Measurements from ENCODE around the gene KCMF1. TPM values are rescaled to one million over a fixed set of nuclear protein-coding genes. Genes with fewer than 3 reads are reported as not detected.

Gene KCMF1
- total RNA-seq, 2 donors from 2014 or later, result 96.2 to 118 TPM

GRCh38 chr2:85032621-85033020 is 61.7 kb downstream of the KCMF1 start:
- H3K4me3 ChIP-seq, result no peak overlapping the region
- H3K9me3 ChIP-seq, result no peaks in the 10 kb centered on the region
- H3K4me1 ChIP-seq, result no peaks in the 10 kb centered on the region
- no peak for DNase-seq
- TF ChIP-seq CTCF (IDR thresholded peaks at IDR 0.05), result no peak
- H3K27ac ChIP-seq, result no peak overlapping the region
- no peaks in the 10 kb centered on the region for H3K27me3 ChIP-seq
- intact Hi-C loops (cut with DNase I), result no loop called here
- no peak overlapping the region for H3K9ac ChIP-seq (ENCODE audit: low read depth in 2 of 2, low read length in 2 of 2)
- peaks cover 4% of the 10 kb centered on the region for H3K36me3 ChIP-seq

- intact Hi-C loops (cut with DNase I), result no loop called here
- Histone ChIP-seq H3K36me3 (peaks cover 5% of the 10 kb centered on the region), H3K27ac (no peak overlapping the region), H3K9ac (ENCODE audit: low read depth in 2 of 2, low read length in 2 of 2) (no peak overlapping the region), H3K9me3 (no peaks in the 10 kb centered on the region), H3K27me3 (no peaks in the 10 kb centered on the region), H3K4me1 (no peaks in the 10 kb centered on the region), H3K4me3 (no peak overlapping the region)
- TF ChIP-seq CTCF (IDR thresholded peaks at IDR 0.05), result no peak
- no peak for DNase-seq
Measured at GRCh38 chr2:85033388-85033787, 62.4 kb downstream of the KCMF1 start.

- peaks cover 5% of the 10 kb centered on the region for H3K36me3 ChIP-seq
- TF ChIP-seq CTCF (IDR thresholded peaks at IDR 0.05), result no peak
Measured at GRCh38 chr2:85034158-85034557, 63.2 kb downstream of the KCMF1 start.

GRCh38 chr2:85037622-85038021 is 66.7 kb downstream of the KCMF1 start:
- Histone ChIP-seq H3K36me3 (peaks cover 5% of the 10 kb centered on the region), H3K4me1 (no peaks in the 10 kb centered on the region), H3K9me3 (no peaks in the 10 kb centered on the region), H3K27me3 (no peaks in the 10 kb centered on the region), H3K27ac (no peak overlapping the region), H3K9ac (ENCODE audit: low read depth in 2 of 2, low read length in 2 of 2) (no peak overlapping the region), H3K4me3 (no peak overlapping the region)
- DNase-seq, result no peak
- no peak for TF ChIP-seq CTCF (IDR thresholded peaks at IDR 0.05)
- intact Hi-C loops (cut with DNase I), result no loop called here

More at GRCh38 chr2:85034158-85034557, 63.2 kb downstream of the KCMF1 start:
- DNase-seq, result no peak
- H3K27ac ChIP-seq, result no peak overlapping the region
- no peaks in the 10 kb centered on the region for H3K4me1 ChIP-seq
- no peak overlapping the region for H3K4me3 ChIP-seq
- H3K27me3 ChIP-seq, result no peaks in the 10 kb centered on the region
- H3K9ac ChIP-seq (ENCODE audit: low read depth in 2 of 2, low read length in 2 of 2), result no peak overlapping the region
- H3K9me3 ChIP-seq, result no peaks in the 10 kb centered on the region
- intact Hi-C loops (cut with DNase I), result no loop called here

- Histone ChIP-seq H3K9ac (ENCODE audit: low read depth in 2 of 2, low read length in 2 of 2) (no peak overlapping the region), H3K4me3 (no peak overlapping the region), H3K27ac (no peak overlapping the region), H3K4me1 (no peaks in the 10 kb centered on the region), H3K9me3 (no peaks in the 10 kb centered on the region), H3K27me3 (no peaks in the 10 kb centered on the region), H3K36me3 (peaks cover 4% of the 10 kb centered on the region)
- TF ChIP-seq CTCF (IDR thresholded peaks at IDR 0.05), result no peak
- no peak for DNase-seq
- intact Hi-C loops (cut with DNase I), result no loop called here
Measured at GRCh38 chr2:85042330-85042729, 71.4 kb downstream of the KCMF1 start.

- no peak for TF ChIP-seq CTCF (IDR thresholded peaks at IDR 0.05)
- H3K4me1 ChIP-seq, result no peaks in the 10 kb centered on the region
- H3K27me3 ChIP-seq, result no peaks in the 10 kb centered on the region
- H3K36me3 ChIP-seq, result peaks cover 7% of the 10 kb centered on the region
- no peak overlapping the region for H3K4me3 ChIP-seq
- H3K9me3 ChIP-seq, result no peaks in the 10 kb centered on the region
- H3K9ac ChIP-seq (ENCODE audit: low read depth in 2 of 2, low read length in 2 of 2), result no peak overlapping the region
- H3K27ac ChIP-seq, result no peak overlapping the region
- DNase-seq, result no peak
- intact Hi-C loops (cut with DNase I), result no loop called here
Measured at GRCh38 chr2:85048534-85048933, 77.6 kb downstream of the KCMF1 start.

All from colonic mucosa (tissue), 4 donors.